AG04450 (cell line): ENCODE results near the gene CSNK1D. TPM values are rescaled to one million over a fixed set of nuclear protein-coding genes. Genes with fewer than 3 reads are reported as not detected.
"Not testable (repeated sequence)": the region's sequence is repeated elsewhere in the genome, so short reads cannot be mapped to it uniquely, and the experiment has no call there.

ENCODE experiments used
- CTCF ChIA-PET: fragments of 300-600, 350-600 bp; formaldehyde crosslinking; extraction: SDS; loops from one replicate; lab custom pipeline; 2022; ENCODE audit warnings: antibody characterized with exemption, inconsistent platforms; lab: Charles Lee
- POLR2A ChIA-PET: fragments of 350-600 bp; formaldehyde crosslinking; extraction: SDS; loops from one replicate; lab custom pipeline; 2021; ENCODE audit warnings: antibody characterized with exemption, inconsistent platforms; lab: Yijun Ruan, JAX
- DNase-seq: peaks from one replicate; pipeline ENCODE4 v3.0.0-alpha.2; 2011; ENCODE audit warnings: low read depth, low spot score
- H3K27ac ChIP-seq: one replicate; pipeline ENCODE4 v1.5.1; 2012; ENCODE audit warnings: low read depth, low read length, control low read depth
- H3K27me3 ChIP-seq: one replicate; pipeline ENCODE4 v1.6.0; 2012; ENCODE audit warnings: low read length; ENCODE audit not compliant: control insufficient read depth, insufficient read depth
- H3K4me3 ChIP-seq: 2 replicates; pipeline ENCODE4 v1.5.1; 2011; ENCODE audit warnings: mild to moderate bottlenecking, low read depth, low read length, control low read depth
- H3K9me3 ChIP-seq: 2 replicates; pipeline ENCODE4 v1.5.1; 2012; ENCODE audit warnings: low read length; ENCODE audit not compliant: control insufficient read depth, insufficient read depth
- polyA plus RNA-seq: library from polyadenylated mRNA; depleted of rRNA; stranded (reverse); fragments of >200 nt; gene quantifications from 2 replicates; pipeline ENCODE4 v1.2.3, GENCODE V29; 2011
- TF ChIP-seq, protein P1 (sequence below): IDR thresholded peaks from 2 replicates; pipeline ENCODE4 v1.5.1; 2011; ENCODE audit warnings: low read depth, low read length, control low read depth, inconsistent platforms

Gene CSNK1D
- polyA plus RNA-seq, 1 experiment = 74.4 TPM

DNA sequence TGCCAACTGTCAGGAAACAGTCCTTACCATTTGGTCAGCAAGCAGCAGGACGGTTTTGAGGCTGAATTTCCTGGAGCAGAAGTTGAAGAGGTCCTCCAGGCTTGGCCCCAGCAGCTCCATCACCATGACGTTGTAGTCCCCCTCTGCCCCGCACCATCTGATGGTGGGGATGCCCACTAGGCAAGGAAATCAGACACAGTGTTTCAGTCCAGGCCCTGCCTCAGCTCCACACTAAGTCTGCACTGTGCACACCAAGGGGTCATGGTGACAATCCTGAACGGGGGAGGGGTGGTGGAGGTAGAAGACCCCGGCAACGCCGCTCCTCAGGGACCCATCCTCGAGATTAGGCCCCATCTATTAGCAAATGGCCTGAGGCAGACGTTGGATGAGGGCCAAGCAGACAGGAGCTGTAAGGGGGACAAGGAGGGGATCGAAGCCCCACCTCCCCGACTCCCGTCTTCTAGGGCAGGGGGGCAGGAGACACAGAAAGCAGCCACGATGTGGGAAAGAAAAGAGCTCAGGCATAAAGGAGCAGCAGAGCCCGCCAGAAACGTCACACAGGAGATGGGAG lies 18.0 kb downstream of the CSNK1D start:
- CTCF ChIA-PET = interaction anchor here (1.6 kb wide), 1 partner anchor 19 kb away, joined by 5 read pairs; no protein-coding TSS in a partner anchor

GRCh38 chr17:82254746-82255145 lies 18.8 kb downstream of the CSNK1D start:
- H3K27me3 ChIP-seq, DNase-seq, H3K4me3 ChIP-seq, H3K27ac ChIP-seq: not testable (repeated sequence)
- H3K9me3 ChIP-seq = peaks cover 19% of the 10 kb centered on the region
- ChIA-PET CTCF (interaction anchor here (1.6 kb wide), 1 partner anchor 18 kb away, joined by 5 read pairs; no protein-coding TSS in a partner anchor), POLR2A (interaction anchor here (0.7 kb wide), 2 partner anchors 13 to 26 kb away, joined by 5 read pairs; partner anchors contain the start of gene SLC16A3)

More for the DNA sequence above, 18.0 kb downstream of the CSNK1D start:
- Histone ChIP-seq H3K4me3 (no peak overlapping the region), H3K27me3 (no peaks in the 10 kb centered on the region), H3K9me3 (peaks cover 19% of the 10 kb centered on the region), H3K27ac (no peak overlapping the region)
- POLR2A ChIA-PET = interaction anchor here (0.6 kb wide), 1 partner anchor 18 kb away, joined by 3 read pairs; the partner anchor contains the start of gene CSNK1D
- DNase-seq = no peak
- TF ChIP-seq, protein P1, sequence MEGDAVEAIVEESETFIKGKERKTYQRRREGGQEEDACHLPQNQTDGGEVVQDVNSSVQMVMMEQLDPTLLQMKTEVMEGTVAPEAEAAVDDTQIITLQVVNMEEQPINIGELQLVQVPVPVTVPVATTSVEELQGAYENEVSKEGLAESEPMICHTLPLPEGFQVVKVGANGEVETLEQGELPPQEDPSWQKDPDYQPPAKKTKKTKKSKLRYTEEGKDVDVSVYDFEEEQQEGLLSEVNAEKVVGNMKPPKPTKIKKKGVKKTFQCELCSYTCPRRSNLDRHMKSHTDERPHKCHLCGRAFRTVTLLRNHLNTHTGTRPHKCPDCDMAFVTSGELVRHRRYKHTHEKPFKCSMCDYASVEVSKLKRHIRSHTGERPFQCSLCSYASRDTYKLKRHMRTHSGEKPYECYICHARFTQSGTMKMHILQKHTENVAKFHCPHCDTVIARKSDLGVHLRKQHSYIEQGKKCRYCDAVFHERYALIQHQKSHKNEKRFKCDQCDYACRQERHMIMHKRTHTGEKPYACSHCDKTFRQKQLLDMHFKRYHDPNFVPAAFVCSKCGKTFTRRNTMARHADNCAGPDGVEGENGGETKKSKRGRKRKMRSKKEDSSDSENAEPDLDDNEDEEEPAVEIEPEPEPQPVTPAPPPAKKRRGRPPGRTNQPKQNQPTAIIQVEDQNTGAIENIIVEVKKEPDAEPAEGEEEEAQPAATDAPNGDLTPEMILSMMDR = no peak

GRCh38 chr17:82254096-82254495 lies 19.4 kb downstream of the CSNK1D start:
- POLR2A ChIA-PET = interaction anchor here (0.7 kb wide), 4 partner anchors 13 to 257 kb away, joined by 3 to 11 read pairs (median 5); partner anchors contain the start of gene SLC16A3
- H3K9me3 ChIP-seq = peaks cover 19% of the 10 kb centered on the region
- DNase-seq, H3K27me3 ChIP-seq, H3K27ac ChIP-seq, H3K4me3 ChIP-seq, CTCF ChIA-PET: not testable (repeated sequence)

- no peak for DNase-seq
- TF ChIP-seq, protein P1 = no peak
- POLR2A ChIA-PET = no interaction called here
- Histone ChIP-seq H3K4me3 (no peak overlapping the region), H3K27me3 (no peaks in the 10 kb centered on the region), H3K9me3 (peaks cover 19% of the 10 kb centered on the region), H3K27ac (no peak overlapping the region)
- CTCF ChIA-PET = no interaction called here
Measured at GRCh38 chr17:82253179-82253544, 20.3 kb downstream of the CSNK1D start.

GRCh38 chr17:82252511-82253178 lies 20.9 kb downstream of the CSNK1D start:
- DNase-seq = no peak
- no peak overlapping the region for H3K4me3 ChIP-seq
- CTCF ChIA-PET = interaction anchor here (0.6 kb wide), 1 partner anchor 68 kb away, joined by 3 read pairs; no protein-coding TSS in a partner anchor
- peaks cover 19% of the 10 kb centered on the region for H3K9me3 ChIP-seq
- peak overlapping the region; percentile 11 for H3K27ac ChIP-seq
- no peaks in the 10 kb centered on the region for H3K27me3 ChIP-seq
- TF ChIP-seq, protein P1 = no peak
- POLR2A ChIA-PET = no interaction called here
